HCT116 (cell line): Measurements from ENCODE around the gene PARP8. TPM values are rescaled to one million over a fixed set of nuclear protein-coding genes. Genes with fewer than 3 reads are reported as not detected.

Source experiments
- ATAC-seq: fragments of 200-7000 bp; cut with Tn5 transposase; 2 replicates; pipeline ENCODE4 v1.9.1; 2020; ENCODE audit warnings: mild to moderate bottlenecking, moderate library complexity
- BruUV-seq: library from RNA; stranded (reverse); fragments of 400-500 nt; replicated peaks from 2 replicates; lab custom pipeline; 2021; lab: Mats Ljungman, UMichigan
- CTCF ChIA-PET: fragments of 300-600 bp; sonication (Branson Sonifier 250); formaldehyde crosslinking; loops from one replicate; lab custom pipeline; 2021; ENCODE audit warnings: antibody characterized with exemption; lab: Charles Lee
- POLR2A ChIA-PET: fragments of 300-600, 350-600 bp; sonication (Branson Sonifier 250); formaldehyde crosslinking; loops from one replicate; lab custom pipeline; 2021; ENCODE audit warnings: antibody characterized with exemption; lab: Charles Lee
- RAD21 ChIA-PET, 2 experiments: fragments of 300-600 bp; sonication (Branson Sonifier 250); formaldehyde crosslinking; loops; one replicate each; lab custom pipeline; 2023; ENCODE audit warnings: low total read pairs in 2 of 2; ENCODE audit not compliant: uncharacterized antibody in 2 of 2, unreplicated experiment in 2 of 2, low non-redundant PET in 1 of 2; lab: Charles Lee
- DNase-seq: peaks from one replicate; pipeline ENCODE4 v3.0.0-alpha.2; 2010; ENCODE audit warnings: low read depth, low spot score
- H2AFZ ChIP-seq: fragments of 200-600 bp; shearing (Covaris generic), sonication (generic); 2 replicates; pipeline ENCODE4 v1.6.1; 2017; ENCODE audit warnings: low read depth, mixed run types, mixed read lengths, antibody characterized with exemption, low read length; ENCODE audit not compliant: poor library complexity, severe bottlenecking
- H3K27ac ChIP-seq: 2 replicates; pipeline ENCODE4 v1.5.1; 2012; ENCODE audit warnings: low read depth, low read length
- H3K27me3 ChIP-seq: fragments of 200-600 bp; sonication (generic); 2 replicates; pipeline ENCODE4 v1.6.1; 2016; ENCODE audit warnings: mixed run types, low read length, mixed read lengths; ENCODE audit not compliant: insufficient read depth
- H3K36me3 ChIP-seq, 2 experiments: fragments of 200-500 bp in 1 of 2; fragments of 200-600 bp in 1 of 2; sonication (Bioruptor generic) in 1 of 2; sonication (generic) in 1 of 2; 2 replicates each; pipeline versions ENCODE4 v1.5.1 to v1.6.1; 2014 to 2016; ENCODE audit warnings: low read length in 2 of 2, inconsistent platforms in 1 of 2, mixed read lengths in 1 of 2, mixed run types in 1 of 2; ENCODE audit not compliant: insufficient read depth in 2 of 2, control insufficient read depth in 1 of 2
- H3K4me1 ChIP-seq, 2 experiments: fragments of 200-600 bp in 1 of 2; sonication (generic) in 1 of 2; 2 replicates each; pipeline versions ENCODE4 v1.5.1 to v1.6.1; 2012 to 2017; ENCODE audit warnings: low read length in 2 of 2, inconsistent platforms in 1 of 2, mild to moderate bottlenecking in 1 of 2, mixed read lengths in 1 of 2, mixed run types in 1 of 2, moderate library complexity in 1 of 2; ENCODE audit not compliant: insufficient read depth in 2 of 2, control insufficient read depth in 1 of 2
- H3K4me2 ChIP-seq: fragments of 200-600 bp; sonication (generic); 2 replicates; pipeline ENCODE4 v1.6.1; 2017; ENCODE audit warnings: mixed run types, low read length, mixed read lengths
- H3K4me3 ChIP-seq, 2 experiments: fragments of 200-600 bp in 1 of 2; sonication (generic) in 1 of 2; replicated peaks in 1 of 2; 2 replicates each; pipeline ENCODE4 v1.5.1; 2011 to 2016; ENCODE audit warnings: low read length in 2 of 2, control low read depth in 1 of 2, low read depth in 1 of 2, mild to moderate bottlenecking in 1 of 2, mixed read lengths in 1 of 2, mixed run types in 1 of 2
- H3K79me2 ChIP-seq: fragments of 200-600 bp; sonication (generic); 2 replicates; pipeline ENCODE4 v1.6.1; 2017; ENCODE audit warnings: mild to moderate bottlenecking, mixed run types, low read length, moderate library complexity, mixed read lengths; ENCODE audit not compliant: insufficient read depth
- H3K9ac ChIP-seq: fragments of 200-600 bp; sonication (generic); 2 replicates; pipeline ENCODE4 v1.6.1; 2016; ENCODE audit warnings: low read length, mixed read lengths
- H3K9me2 ChIP-seq: fragments of 200-600 bp; sonication (generic), shearing (Covaris generic); 2 replicates; pipeline ENCODE4 v1.6.1; 2017; ENCODE audit warnings: mixed run types, mild to moderate bottlenecking, moderate library complexity; ENCODE audit not compliant: insufficient read depth
- H3K9me3 ChIP-seq, 2 experiments: fragments of 200-500 bp in 1 of 2; fragments of 200-600 bp in 1 of 2; sonication (Bioruptor generic) in 1 of 2; sonication (generic) in 1 of 2; 2 replicates each; pipeline ENCODE4 v1.6.1; 2014 to 2017; ENCODE audit warnings: low read length in 2 of 2, mixed read lengths in 2 of 2, inconsistent platforms in 1 of 2, low read depth in 1 of 2, mild to moderate bottlenecking in 1 of 2, mixed run types in 1 of 2, moderate library complexity in 1 of 2; ENCODE audit not compliant: control insufficient read depth in 1 of 2, insufficient read depth in 1 of 2
- H4K20me1 ChIP-seq: fragments of 200-600 bp; sonication (generic), shearing (Covaris generic); 2 replicates; pipeline ENCODE4 v1.6.1; 2017; ENCODE audit warnings: mixed run types, mild to moderate bottlenecking, moderate library complexity; ENCODE audit not compliant: insufficient read depth
- CEBPB ChIP-seq: IDR thresholded peaks from 2 replicates; pipeline ENCODE4 v1.6.1; 2012; ENCODE audit warnings: low read depth
- ELF1 ChIP-seq: IDR thresholded peaks from 2 replicates; pipeline ENCODE4 v1.6.1; 2012; ENCODE audit warnings: low read depth, borderline replicate concordance
- EZH2phosphoT487 ChIP-seq: fragments of 200-600 bp; IDR thresholded peaks from 2 replicates; pipeline ENCODE4 v1.6.1; 2018; ENCODE audit warnings: antibody characterized with exemption, borderline replicate concordance
- FOSL1 ChIP-seq: IDR thresholded peaks from 2 replicates; pipeline ENCODE4 v1.6.1; 2012; ENCODE audit warnings: low read depth
- RAD21 ChIP-seq: IDR thresholded peaks from 2 replicates; pipeline ENCODE4 v1.6.1; 2012; ENCODE audit warnings: low read depth, mild to moderate bottlenecking
- SIN3A ChIP-seq: IDR thresholded peaks from 2 replicates; pipeline ENCODE4 v1.6.1; 2012; ENCODE audit warnings: low read depth
- SP1 ChIP-seq: IDR thresholded peaks from 2 replicates; pipeline ENCODE4 v1.6.1; 2012; ENCODE audit warnings: low read depth
- SRF ChIP-seq: IDR thresholded peaks from 2 replicates; pipeline ENCODE4 v1.6.1; 2012; ENCODE audit warnings: low read depth
- TCF7L2 ChIP-seq: IDR thresholded peaks from 2 replicates; pipeline ENCODE4 v1.7.0; 2011; ENCODE audit warnings: borderline replicate concordance, inconsistent platforms; ENCODE audit not compliant: insufficient read depth, insufficient read length; ENCODE audit errors: extremely low read depth
- ZFX ChIP-seq: fragments of 450-650 bp; IDR thresholded peaks from 2 replicates; pipeline ENCODE4 v1.6.1; 2017
- ZNF274 ChIP-seq: fragments of 200-500 bp; sonication (Bioruptor generic); IDR thresholded peaks from 2 replicates; pipeline ENCODE4 v1.6.1; 2014; ENCODE audit warnings: mild to moderate bottlenecking, low read depth, low read length, inconsistent platforms
- intact Hi-C: fragments of 100-400 bp; cut with micrococcal nuclease; formaldehyde crosslinking; loops from 2 replicates; pipeline ENCODE4 v1.10.0; 2022
- total RNA-seq: library from RNA; stranded (reverse); gene quantifications from one replicate; pipeline ENCODE4 v1.2.1, GENCODE V29; 2021; ENCODE audit not compliant: unreplicated experiment
- TF ChIP-seq, protein P1 (sequence below), 3 experiments: fragments of 200-600 bp in 1 of 3; sonication (generic) in 1 of 3; IDR thresholded peaks in 2 of 3; conservative IDR thresholded peaks in 1 of 3; 2 replicates each; pipeline ENCODE4 v1.5.1; 2012 to 2017; ENCODE audit warnings: low read depth in 2 of 3, low read length in 2 of 3, antibody characterized with exemption in 1 of 3, borderline replicate concordance in 1 of 3, control low read depth in 1 of 3, mild to moderate bottlenecking in 1 of 3, mixed read lengths in 1 of 3, mixed run types in 1 of 3, moderate library complexity in 1 of 3; ENCODE audit not compliant: insufficient read depth in 1 of 3
- TF ChIP-seq, protein P2 (sequence below): IDR thresholded peaks from 2 replicates; pipeline ENCODE4 v1.6.1; 2012; ENCODE audit warnings: low read depth
- TF ChIP-seq, protein P3 (sequence below): IDR thresholded peaks from 2 replicates; pipeline ENCODE4 v1.6.1; 2012

PARP8 gene
- total RNA-seq, 1 experiment from 2014 or later: 19.0 TPM

DNA sequence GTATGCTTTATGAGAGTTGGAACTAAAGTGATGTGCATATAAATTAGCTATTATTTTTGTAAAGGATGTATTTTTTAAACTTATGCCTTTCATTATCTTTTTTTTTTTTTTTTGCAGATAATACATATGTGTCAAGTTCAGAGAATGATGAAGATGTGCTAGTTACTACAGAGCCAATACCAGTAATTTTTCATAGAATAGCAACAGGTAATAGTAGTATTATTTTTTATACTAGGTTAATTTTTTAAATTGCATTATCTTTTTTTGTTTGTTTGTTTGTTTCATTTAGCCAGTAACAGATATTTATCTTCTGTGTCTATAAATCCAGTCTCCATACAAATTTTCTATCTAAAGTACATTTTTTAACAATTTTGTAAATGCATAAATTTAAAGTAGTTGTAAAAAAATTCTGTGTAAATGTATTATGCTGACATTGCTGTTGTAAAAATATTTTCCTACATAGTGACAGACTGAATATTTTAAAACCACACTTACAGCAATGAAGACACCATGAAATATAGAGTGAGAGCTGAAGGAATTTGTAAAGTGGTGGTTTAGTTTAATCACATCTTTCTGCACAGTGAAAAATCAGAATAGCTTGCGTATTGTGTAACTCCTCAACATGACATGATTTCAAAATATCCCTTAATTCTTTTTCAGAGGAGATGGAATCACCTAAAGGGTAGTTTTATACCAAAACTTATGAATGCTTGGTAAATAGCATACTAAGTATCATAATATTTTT lies 93.3 kb downstream of the PARP8 start:
- ChIA-PET RAD21 (no interaction called here), POLR2A (no interaction called here), CTCF (no interaction called here)
- DNase-seq (no peak), ATAC-seq (no peak)
- intact Hi-C loops: no loop called here
- Histone ChIP-seq H3K36me3 (no peaks in the 10 kb centered on the region), H3K9me2 (no peaks in the 10 kb centered on the region), H3K4me3 (no peak overlapping the region), H3K4me1 (no peaks in the 10 kb centered on the region), H3K9ac (no peak overlapping the region), H3K27ac (no peak overlapping the region), H3K9me3 (no peaks in the 10 kb centered on the region), H4K20me1 (no peaks in the 10 kb centered on the region), H3K4me2 (no peak overlapping the region), H3K79me2 (no peaks in the 10 kb centered on the region), H3K27me3 (no peaks in the 10 kb centered on the region), H2AFZ (no peak overlapping the region)
- no TSS peak for BruUV-seq
- no peak for TF ChIP-seq TCF7L2
- TF ChIP-seq CEBPB: no peak
- TF ChIP-seq EZH2phosphoT487: no peak
- no peak for TF ChIP-seq SIN3A
- TF ChIP-seq, protein P1, sequence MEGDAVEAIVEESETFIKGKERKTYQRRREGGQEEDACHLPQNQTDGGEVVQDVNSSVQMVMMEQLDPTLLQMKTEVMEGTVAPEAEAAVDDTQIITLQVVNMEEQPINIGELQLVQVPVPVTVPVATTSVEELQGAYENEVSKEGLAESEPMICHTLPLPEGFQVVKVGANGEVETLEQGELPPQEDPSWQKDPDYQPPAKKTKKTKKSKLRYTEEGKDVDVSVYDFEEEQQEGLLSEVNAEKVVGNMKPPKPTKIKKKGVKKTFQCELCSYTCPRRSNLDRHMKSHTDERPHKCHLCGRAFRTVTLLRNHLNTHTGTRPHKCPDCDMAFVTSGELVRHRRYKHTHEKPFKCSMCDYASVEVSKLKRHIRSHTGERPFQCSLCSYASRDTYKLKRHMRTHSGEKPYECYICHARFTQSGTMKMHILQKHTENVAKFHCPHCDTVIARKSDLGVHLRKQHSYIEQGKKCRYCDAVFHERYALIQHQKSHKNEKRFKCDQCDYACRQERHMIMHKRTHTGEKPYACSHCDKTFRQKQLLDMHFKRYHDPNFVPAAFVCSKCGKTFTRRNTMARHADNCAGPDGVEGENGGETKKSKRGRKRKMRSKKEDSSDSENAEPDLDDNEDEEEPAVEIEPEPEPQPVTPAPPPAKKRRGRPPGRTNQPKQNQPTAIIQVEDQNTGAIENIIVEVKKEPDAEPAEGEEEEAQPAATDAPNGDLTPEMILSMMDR (IDR thresholded peaks at IDR 0.05 in 2 of 3, conservative IDR thresholded peaks at IDR 0.05 in 1 of 3; ENCODE audit: borderline replicate concordance in 1 of 3, insufficient read depth in 1 of 3, low read depth in 2 of 3, low read length in 2 of 3): no peak
- no peak for TF ChIP-seq ZNF274
- TF ChIP-seq, protein P2, sequence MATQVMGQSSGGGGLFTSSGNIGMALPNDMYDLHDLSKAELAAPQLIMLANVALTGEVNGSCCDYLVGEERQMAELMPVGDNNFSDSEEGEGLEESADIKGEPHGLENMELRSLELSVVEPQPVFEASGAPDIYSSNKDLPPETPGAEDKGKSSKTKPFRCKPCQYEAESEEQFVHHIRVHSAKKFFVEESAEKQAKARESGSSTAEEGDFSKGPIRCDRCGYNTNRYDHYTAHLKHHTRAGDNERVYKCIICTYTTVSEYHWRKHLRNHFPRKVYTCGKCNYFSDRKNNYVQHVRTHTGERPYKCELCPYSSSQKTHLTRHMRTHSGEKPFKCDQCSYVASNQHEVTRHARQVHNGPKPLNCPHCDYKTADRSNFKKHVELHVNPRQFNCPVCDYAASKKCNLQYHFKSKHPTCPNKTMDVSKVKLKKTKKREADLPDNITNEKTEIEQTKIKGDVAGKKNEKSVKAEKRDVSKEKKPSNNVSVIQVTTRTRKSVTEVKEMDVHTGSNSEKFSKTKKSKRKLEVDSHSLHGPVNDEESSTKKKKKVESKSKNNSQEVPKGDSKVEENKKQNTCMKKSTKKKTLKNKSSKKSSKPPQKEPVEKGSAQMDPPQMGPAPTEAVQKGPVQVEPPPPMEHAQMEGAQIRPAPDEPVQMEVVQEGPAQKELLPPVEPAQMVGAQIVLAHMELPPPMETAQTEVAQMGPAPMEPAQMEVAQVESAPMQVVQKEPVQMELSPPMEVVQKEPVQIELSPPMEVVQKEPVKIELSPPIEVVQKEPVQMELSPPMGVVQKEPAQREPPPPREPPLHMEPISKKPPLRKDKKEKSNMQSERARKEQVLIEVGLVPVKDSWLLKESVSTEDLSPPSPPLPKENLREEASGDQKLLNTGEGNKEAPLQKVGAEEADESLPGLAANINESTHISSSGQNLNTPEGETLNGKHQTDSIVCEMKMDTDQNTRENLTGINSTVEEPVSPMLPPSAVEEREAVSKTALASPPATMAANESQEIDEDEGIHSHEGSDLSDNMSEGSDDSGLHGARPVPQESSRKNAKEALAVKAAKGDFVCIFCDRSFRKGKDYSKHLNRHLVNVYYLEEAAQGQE: no peak
- TF ChIP-seq FOSL1: no peak
- no peak for TF ChIP-seq RAD21
- TF ChIP-seq, protein P3, sequence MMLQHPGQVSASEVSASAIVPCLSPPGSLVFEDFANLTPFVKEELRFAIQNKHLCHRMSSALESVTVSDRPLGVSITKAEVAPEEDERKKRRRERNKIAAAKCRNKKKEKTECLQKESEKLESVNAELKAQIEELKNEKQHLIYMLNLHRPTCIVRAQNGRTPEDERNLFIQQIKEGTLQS: no peak
- no peak for TF ChIP-seq SP1
- TF ChIP-seq ZFX: no peak
- TF ChIP-seq ELF1: no peak
- TF ChIP-seq SRF: no peak
